ENCODE measurements around the gene CD300E. TPM values are rescaled to one million over a fixed set of nuclear protein-coding genes. Genes with fewer than 3 reads are reported as not detected.

CD300E gene
- total and polyA plus RNA-seq, 2 donors (not counting 1 experiment from before 2014, with no cell fraction given): 0.10 to 0.92 TPM

DNA sequence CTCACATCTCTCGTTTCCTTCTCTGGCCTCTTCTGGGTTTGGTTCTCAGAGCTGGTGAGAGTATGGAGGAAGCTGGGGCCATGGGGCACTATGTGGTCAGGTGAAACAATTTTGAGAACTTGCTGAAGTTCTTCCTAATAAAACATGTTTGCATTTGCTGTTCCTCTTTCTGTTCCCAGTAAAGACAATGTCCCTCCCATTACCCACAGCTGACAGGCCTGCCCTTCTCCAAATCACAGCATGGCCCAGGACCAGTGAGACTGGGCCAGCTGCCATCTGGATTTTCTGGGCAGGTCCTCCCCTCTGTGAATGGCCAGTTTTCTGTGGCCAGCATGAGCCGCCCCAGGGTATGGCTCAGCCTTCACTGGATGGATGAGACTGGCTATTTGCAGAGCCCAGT, 56.1 kb downstream of the CD300E start, which contains the start of gene CD300H:
TSS of gene CD300H (minus strand) at position 113 of the 400 bp plus-strand sequence.
- no peak within 1 kb of the TSS for H3K27ac Mint-ChIP-seq
- H3K4me3 Mint-ChIP-seq: no peak within 1 kb of the TSS
- TF ChIP-seq CTCF (IDR thresholded peaks at IDR 0.05): no peak
- no peak for TF ChIP-seq EZH2 (IDR thresholded peaks at IDR 0.05; ENCODE audit: borderline replicate concordance, insufficient read depth, low read depth, low read length, poor library complexity, severe bottlenecking)
- no peaks in the 10 kb centered on the region for H3K36me3 ChIP-seq (replicated peaks in 1 of 2; ENCODE audit: control extremely low read depth in 1 of 2, control insufficient read depth in 1 of 2, extremely low read depth in 1 of 2, insufficient read depth in 2 of 2, low read length in 1 of 2)
- no peak within 1 kb of the TSS for H2AFZ ChIP-seq (ENCODE audit: insufficient read depth, low read depth, low read length, poor library complexity, severe bottlenecking)
- H3K9me3 Mint-ChIP-seq (ENCODE audit: insufficient read depth): no peaks in the 10 kb centered on the region
- H3K9ac ChIP-seq (ENCODE audit: low read length): no peak within 1 kb of the TSS
- peaks cover 57% of the 10 kb centered on the region for H3K27me3 Mint-ChIP-seq
- DNase-seq: no peak
- peaks cover 5% of the 10 kb centered on the region for H3K4me1 Mint-ChIP-seq
- CTCF ChIA-PET: interaction anchor here (0.7 to 4.6 kb wide), 11 partner anchors 33 to 224 kb away, joined by 3 to 46 read pairs (median 7); partner anchors contain the start of gene RAB37
- peaks cover 0 to 3% (median 0%) of the 10 kb centered on the region in 3 donors for H3K9me3 ChIP-seq (ENCODE audit: control extremely low read depth in 1 of 3, control insufficient read depth in 2 of 3, insufficient read depth in 1 of 3, low read length in 2 of 3)
- H3K79me2 ChIP-seq (ENCODE audit: control insufficient read depth, insufficient read depth, low read length): no peaks in the 10 kb centered on the region
- no peaks in the 10 kb centered on the region for H4K20me1 ChIP-seq (ENCODE audit: control insufficient read depth, insufficient read depth, low read length, poor library complexity, severe bottlenecking)
- intact Hi-C loops (cut with micrococcal nuclease): loop anchor here (5.0 kb wide), 1 partner anchor 295 kb away; no protein-coding TSS in a partner anchor
- no CpG with 5 or more reads among the region's 2 CpGs for WGBS (ENCODE audit: insufficient coverage)
- H3K4me3 ChIP-seq (ENCODE audit: control extremely low read depth in 1 of 5, extremely low read depth in 1 of 5, insufficient read depth in 1 of 5, low read depth in 2 of 5, low read length in 4 of 5): no peak within 1 kb of the TSS
- H3K27ac ChIP-seq (ENCODE audit: low read length in 2 of 2): no peak within 1 kb of the TSS
- peak within 1 kb of the TSS; percentile 9 for H3K4me2 ChIP-seq (replicated peaks; ENCODE audit: low read depth, low read length, poor library complexity, severe bottlenecking)
- H3K4me1 ChIP-seq (ENCODE audit: control insufficient read depth in 2 of 2, insufficient read depth in 2 of 2, low read length in 2 of 2): peaks cover 15 to 18% of the 10 kb centered on the region in 2 donors
- peaks cover 0 to 51% (median 6%) of the 10 kb centered on the region in 4 experiments for H3K27me3 ChIP-seq (replicated peaks in 1 of 4; ENCODE audit: control extremely low read depth in 1 of 4, control insufficient read depth in 3 of 4, insufficient read depth in 4 of 4, low read length in 3 of 4)
- POLR2A ChIA-PET: no interaction called here
- ATAC-seq (ENCODE audit: low read depth): no peak

DNA sequence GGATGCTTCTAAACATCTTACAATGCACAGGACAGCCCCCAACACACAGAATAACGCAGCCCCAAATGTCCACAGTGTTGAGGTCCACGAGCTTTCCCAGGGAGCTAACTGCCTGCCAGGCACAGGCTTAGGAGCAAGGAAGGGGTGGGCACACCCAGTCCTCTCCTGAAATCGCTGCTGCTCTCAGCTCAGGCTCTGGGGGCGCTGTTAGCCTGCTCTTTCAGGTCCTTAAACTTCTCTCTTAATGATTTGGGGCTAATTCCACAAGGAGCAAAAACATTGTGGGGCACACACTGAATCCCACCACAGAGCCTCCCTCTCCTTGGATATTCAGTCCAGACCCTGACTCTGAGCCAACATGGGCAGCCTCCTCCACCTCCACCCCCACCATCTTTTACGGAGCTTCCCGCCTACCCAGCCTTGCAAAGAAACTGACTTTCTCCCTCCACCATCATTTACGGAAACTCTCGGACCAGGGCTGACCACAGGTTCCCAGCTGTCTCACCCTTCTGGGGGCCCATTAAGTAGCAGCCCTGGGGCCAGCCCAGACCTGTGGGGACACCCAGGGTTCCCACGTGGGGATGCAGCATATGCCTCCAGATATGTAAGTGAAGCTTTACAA, 57.3 kb downstream of the CD300E start:
- ChIA-PET POLR2A (no interaction called here), CTCF (interaction anchor here (0.6 to 4.6 kb wide), 29 partner anchors 9 to 297 kb away, joined by 3 to 46 read pairs (median 4); partner anchors contain the start of gene RAB37)
- Histone ChIP-seq H3K4me2 (replicated peaks; ENCODE audit: low read depth, low read length, poor library complexity, severe bottlenecking) (no peak overlapping the region), H3K4me1 (ENCODE audit: control insufficient read depth in 2 of 2, insufficient read depth in 2 of 2, low read length in 2 of 2) (peaks cover 21 to 28% of the 10 kb centered on the region in 2 donors), H3K4me3 (ENCODE audit: control extremely low read depth in 1 of 5, extremely low read depth in 1 of 5, insufficient read depth in 1 of 5, low read depth in 2 of 5, low read length in 4 of 5) (no peak overlapping the region), H3K9me3 (ENCODE audit: control extremely low read depth in 1 of 3, control insufficient read depth in 2 of 3, insufficient read depth in 1 of 3, low read length in 2 of 3) (peaks cover 0 to 3% (median 0%) of the 10 kb centered on the region in 3 donors), H3K36me3 (replicated peaks in 1 of 2; ENCODE audit: control extremely low read depth in 1 of 2, control insufficient read depth in 1 of 2, extremely low read depth in 1 of 2, insufficient read depth in 2 of 2, low read length in 1 of 2) (no peaks in the 10 kb centered on the region), H3K27ac (ENCODE audit: low read length in 2 of 2) (no peak overlapping the region), H4K20me1 (ENCODE audit: control insufficient read depth, insufficient read depth, low read length, poor library complexity, severe bottlenecking) (no peaks in the 10 kb centered on the region), H2AFZ (ENCODE audit: insufficient read depth, low read depth, low read length, poor library complexity, severe bottlenecking) (no peak overlapping the region), H3K9ac (ENCODE audit: low read length) (no peak overlapping the region), H3K27me3 (replicated peaks in 1 of 4; ENCODE audit: control extremely low read depth in 1 of 4, control insufficient read depth in 3 of 4, insufficient read depth in 4 of 4, low read length in 3 of 4) (peaks cover 0 to 50% (median 6%) of the 10 kb centered on the region in 4 experiments), H3K79me2 (ENCODE audit: control insufficient read depth, insufficient read depth, low read length) (no peaks in the 10 kb centered on the region)
- no peaks in the 10 kb centered on the region for H3K9me3 Mint-ChIP-seq (ENCODE audit: insufficient read depth)
- no peak overlapping the region for H3K4me3 Mint-ChIP-seq
- intact Hi-C loops (cut with micrococcal nuclease): loop anchor here (1.0 to 5.0 kb wide), 4 partner anchors 80 to 296 kb away; partner anchors contain the start of gene RAB37
- peak; percentile 59 for DNase-seq
- WGBS (ENCODE audit: insufficient coverage): 28% methylated on average over 8 of the region's 9 CpGs
- peak; percentile 39 for ATAC-seq (ENCODE audit: low read depth)
- H3K4me1 Mint-ChIP-seq: peaks cover 10% of the 10 kb centered on the region
- TF ChIP-seq CTCF (IDR thresholded peaks at IDR 0.05) (peak; percentile 64), EZH2 (IDR thresholded peaks at IDR 0.05; ENCODE audit: borderline replicate concordance, insufficient read depth, low read depth, low read length, poor library complexity, severe bottlenecking) (no peak)
- no peak overlapping the region for H3K27ac Mint-ChIP-seq
- peaks cover 61% of the 10 kb centered on the region for H3K27me3 Mint-ChIP-seq

All from B cell (primary cell).